Retinal pigment epithelial cell (primary cell): ENCODE data around the gene CCDC127.

Source experiments
- DNase-seq: peaks from one replicate; pipeline ENCODE4 v3.0.0-alpha.2; 2010; ENCODE audit warnings: low read depth
- H3K4me3 ChIP-seq: 2 replicates; pipeline ENCODE4 v1.5.1; 2011; ENCODE audit warnings: mild to moderate bottlenecking, low read length, control low read depth, moderate library complexity
- TF ChIP-seq, protein P1 (sequence below): conservative IDR thresholded peaks from 2 replicates; pipeline ENCODE4 v1.5.1; 2011; ENCODE audit warnings: low read depth, low read length, control low read depth, inconsistent platforms

CCDC127 gene

DNA sequence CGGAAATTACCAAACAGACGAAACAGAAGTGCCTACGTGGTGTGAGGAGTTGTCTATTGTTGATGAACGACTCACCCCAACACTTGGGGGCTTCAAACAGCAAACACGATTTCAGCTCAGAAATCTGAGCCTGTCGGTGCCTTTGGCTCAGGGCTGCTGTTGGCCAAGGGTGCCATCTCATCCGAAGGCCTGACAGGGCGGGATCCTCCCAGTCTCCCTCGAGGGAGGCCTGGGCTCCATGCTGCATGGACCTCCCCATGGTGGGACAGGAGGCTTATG lies 25.3 kb downstream of the CCDC127 start:
- TF ChIP-seq, protein P1, sequence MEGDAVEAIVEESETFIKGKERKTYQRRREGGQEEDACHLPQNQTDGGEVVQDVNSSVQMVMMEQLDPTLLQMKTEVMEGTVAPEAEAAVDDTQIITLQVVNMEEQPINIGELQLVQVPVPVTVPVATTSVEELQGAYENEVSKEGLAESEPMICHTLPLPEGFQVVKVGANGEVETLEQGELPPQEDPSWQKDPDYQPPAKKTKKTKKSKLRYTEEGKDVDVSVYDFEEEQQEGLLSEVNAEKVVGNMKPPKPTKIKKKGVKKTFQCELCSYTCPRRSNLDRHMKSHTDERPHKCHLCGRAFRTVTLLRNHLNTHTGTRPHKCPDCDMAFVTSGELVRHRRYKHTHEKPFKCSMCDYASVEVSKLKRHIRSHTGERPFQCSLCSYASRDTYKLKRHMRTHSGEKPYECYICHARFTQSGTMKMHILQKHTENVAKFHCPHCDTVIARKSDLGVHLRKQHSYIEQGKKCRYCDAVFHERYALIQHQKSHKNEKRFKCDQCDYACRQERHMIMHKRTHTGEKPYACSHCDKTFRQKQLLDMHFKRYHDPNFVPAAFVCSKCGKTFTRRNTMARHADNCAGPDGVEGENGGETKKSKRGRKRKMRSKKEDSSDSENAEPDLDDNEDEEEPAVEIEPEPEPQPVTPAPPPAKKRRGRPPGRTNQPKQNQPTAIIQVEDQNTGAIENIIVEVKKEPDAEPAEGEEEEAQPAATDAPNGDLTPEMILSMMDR = no peak
- no peak for DNase-seq
- H3K4me3 ChIP-seq = no peak overlapping the region

DNA sequence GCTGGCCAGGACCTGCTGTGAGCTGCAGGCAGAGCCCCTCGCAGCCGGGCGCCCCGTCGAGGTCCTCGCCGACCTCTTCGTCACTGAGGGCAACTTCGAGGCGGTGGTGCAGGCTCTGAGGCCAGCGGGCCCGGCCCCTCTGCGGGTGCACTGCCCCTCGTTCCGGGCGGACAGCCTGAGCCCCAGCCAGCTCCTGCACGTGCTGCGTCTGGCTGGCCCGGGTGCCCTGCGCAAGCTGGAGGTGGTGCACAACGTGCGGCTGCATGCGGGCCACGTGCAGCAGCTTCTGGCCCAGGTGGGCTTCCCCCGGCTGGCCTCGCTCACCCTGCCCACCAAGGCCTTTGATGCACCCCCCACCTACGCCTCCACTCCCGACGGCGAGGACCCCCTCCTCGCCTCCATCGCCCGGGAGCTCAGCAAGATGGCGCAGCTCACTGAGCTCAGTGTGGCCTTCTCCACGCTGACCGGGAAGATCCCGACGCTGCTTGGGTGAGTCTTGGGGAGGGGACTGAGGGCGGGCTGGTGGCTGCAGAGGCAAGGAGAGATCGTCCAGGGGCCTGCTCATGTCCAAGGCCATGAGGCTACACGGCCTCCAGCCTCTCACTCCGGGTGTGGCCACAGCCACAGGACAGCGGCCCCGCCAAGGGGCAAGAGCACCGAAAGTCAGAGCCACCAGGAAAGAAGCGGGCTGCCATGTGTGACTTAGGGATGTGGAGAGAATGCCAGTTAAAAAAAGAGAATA lies 25.8 kb downstream of the CCDC127 start:
- no peak for DNase-seq
- no peak overlapping the region for H3K4me3 ChIP-seq
- TF ChIP-seq, protein P1 = no peak

DNA sequence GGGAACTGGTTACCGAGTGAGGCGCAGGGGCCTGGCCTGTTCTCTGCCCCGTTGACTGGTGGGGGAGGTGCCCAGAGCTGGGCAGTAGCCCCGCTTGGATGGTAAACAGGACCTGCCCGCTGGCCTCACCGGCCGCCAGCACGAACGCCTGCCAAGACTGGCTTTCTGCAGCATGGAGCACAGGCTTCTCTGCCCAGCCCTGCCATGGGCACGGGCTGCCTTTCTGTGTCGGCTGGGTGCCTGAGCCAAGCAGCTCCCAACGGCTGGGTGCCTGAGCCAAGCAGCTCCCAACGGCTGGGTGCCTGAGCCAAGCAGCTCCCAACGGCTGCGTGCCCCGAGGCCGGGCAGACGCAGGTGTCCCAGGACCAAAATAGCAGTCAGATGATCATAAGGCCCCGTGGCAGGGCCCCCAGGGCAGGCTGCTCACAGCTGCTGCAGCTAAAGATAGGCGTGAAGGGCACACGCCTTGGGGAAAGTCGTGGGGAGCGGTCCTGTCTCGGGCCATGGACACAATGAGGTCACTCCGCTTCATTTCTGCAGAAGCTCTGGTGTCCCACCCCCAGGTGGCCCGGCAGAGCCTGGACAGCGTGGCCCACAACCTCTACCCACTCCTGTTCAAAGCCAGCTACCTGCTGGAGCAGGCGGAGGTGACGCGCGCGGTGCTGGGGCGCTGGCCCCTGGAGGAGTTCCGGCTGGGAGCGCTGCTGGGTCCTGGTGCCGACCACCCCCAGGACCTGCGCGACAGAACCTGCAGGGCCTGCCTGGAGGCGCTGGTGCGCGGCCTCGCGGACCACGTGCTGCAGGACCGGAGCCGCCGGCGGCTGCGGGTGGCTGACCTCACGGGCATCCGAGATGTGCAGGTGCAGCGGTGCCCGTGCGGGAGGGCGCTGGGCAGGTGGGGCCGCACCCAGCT lies 26.7 kb downstream of the CCDC127 start, which contains the start of gene LRRC14B:
Gene LRRC14B (plus strand): TSS at position 460 of the 913 bp plus-strand sequence. CDS start 44 bp downstream, at position 504.
- peak within 1 kb of the TSS; percentile 37 for H3K4me3 ChIP-seq
- TF ChIP-seq, protein P1 = no peak
- no peak for DNase-seq

DNA sequence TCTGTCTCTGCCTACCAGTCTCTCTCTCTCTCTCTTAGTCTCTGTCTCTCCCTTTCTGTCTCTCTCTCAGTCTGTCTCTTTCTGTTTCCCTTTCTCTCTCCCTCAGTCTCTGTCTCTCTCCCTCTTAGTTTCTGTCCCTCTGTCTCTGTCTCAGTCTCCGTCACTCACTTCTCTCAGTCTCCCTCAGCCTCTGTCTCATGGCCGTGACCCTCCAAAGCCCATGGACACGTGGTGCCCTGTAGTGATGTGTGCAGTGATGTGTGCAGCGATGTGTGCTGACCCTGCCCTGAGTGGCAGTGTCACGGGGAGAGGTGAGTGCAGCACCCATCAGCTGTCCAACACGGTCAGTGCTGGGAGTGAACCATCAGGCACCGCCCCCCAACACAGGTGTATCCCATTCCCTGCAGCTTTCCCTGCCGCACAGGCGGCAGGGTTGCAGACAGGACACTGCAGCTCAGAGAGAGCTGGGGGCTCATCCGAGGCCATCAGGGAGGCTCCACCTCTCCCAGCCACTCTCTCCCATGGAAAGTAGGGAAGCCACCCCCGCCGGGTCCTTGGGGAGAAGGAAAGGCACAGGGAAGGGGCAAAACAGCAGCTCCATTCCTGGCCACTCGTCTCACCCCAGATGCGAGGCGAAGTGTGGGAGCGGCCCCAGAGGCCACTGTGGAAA lies 27.5 kb downstream of the CCDC127 start:
- no peak overlapping the region for H3K4me3 ChIP-seq
- no peak for DNase-seq
- TF ChIP-seq, protein P1 = no peak

DNA sequence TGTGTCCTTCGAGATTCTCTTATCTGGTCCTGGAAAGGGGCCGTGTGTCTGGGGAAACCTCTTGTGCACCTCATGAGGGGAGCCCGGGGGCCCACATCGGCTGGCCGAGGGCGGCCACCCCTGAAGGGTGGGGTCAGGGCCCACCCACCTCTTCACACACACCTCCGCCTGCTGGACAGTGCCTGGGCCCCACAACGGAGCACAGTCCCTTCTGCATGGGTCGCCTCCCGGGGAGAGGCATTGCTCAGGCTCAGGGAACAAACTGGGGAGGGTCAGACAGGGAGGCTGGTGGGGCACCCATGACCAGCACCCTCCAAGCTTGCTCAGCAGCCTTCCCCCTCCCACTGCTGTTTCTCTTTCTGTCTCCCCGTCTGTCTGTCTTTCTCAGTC lies 28.0 kb downstream of the CCDC127 start:
- TF ChIP-seq, protein P1 = no peak
- H3K4me3 ChIP-seq = no peak overlapping the region
- no peak for DNase-seq

DNA sequence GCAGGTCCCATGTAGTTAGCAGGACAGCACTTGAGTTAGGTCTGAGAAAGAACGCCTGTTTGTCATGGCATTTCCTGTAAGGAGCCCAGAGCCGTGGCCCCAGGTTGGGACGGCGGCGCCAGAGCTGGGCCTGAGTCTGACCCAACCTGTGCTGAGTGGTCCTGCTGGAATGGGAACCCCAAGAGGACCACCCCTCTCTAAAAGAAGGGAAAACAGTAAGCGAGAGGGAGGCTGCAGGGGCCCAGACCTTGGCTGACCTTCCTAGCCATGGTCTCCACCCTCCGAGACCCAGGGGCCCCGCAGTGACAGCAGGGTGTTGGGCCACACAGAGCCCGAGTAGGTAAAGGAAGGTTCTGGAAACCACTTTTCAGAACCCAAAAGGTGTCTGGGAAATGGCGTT lies 28.5 kb downstream of the CCDC127 start:
- TF ChIP-seq, protein P1 = no peak
- no peak overlapping the region for H3K4me3 ChIP-seq
- no peak for DNase-seq
